GM21367 (cell line): ENCODE results near the gene PCOLCE2.

Experiments used
- ATAC-seq: cut with Tn5 transposase; IDR thresholded peaks from one replicate; pipeline ENCODE4 v1.9.1; 2021; ENCODE audit not compliant: unreplicated experiment

PCOLCE2 gene

GRCh38 chr3:142817356-142817755 lies 71.5 kb downstream of the PCOLCE2 start:
- ATAC-seq, result no peak

- ATAC-seq, result no peak
Measured at GRCh38 chr3:142815803-142816202, 73.1 kb downstream of the PCOLCE2 start.

GRCh38 chr3:142809259-142809658 lies 79.6 kb downstream of the PCOLCE2 start:
- ATAC-seq, result no peak

GRCh38 chr3:142808103-142808917 lies 80.6 kb downstream of the PCOLCE2 start:
- ATAC-seq, result no peak

- ATAC-seq, result no peak
Measured at GRCh38 chr3:142802891-142803290, 86.0 kb downstream of the PCOLCE2 start.

- ATAC-seq, result no peak
Measured at GRCh38 chr3:142801746-142802145, 87.1 kb downstream of the PCOLCE2 start.

- ATAC-seq, result no peak
Measured at GRCh38 chr3:142796823-142797222, 92.1 kb downstream of the PCOLCE2 start.

GRCh38 chr3:142795332-142795731 lies 93.6 kb downstream of the PCOLCE2 start:
- no peak for ATAC-seq

- no peak for ATAC-seq
Measured at GRCh38 chr3:142794508-142794907, 94.4 kb downstream of the PCOLCE2 start.

- no peak for ATAC-seq
Measured at GRCh38 chr3:142787719-142788118, 101.2 kb downstream of the PCOLCE2 start.

- no peak for ATAC-seq
Measured at GRCh38 chr3:142785996-142786395, 102.9 kb downstream of the PCOLCE2 start.

GRCh38 chr3:142784228-142784627 lies 104.7 kb downstream of the PCOLCE2 start:
- ATAC-seq, result no peak

- ATAC-seq, result no peak
Measured at GRCh38 chr3:142782616-142783015, 106.3 kb downstream of the PCOLCE2 start.

- ATAC-seq, result no peak
Measured at GRCh38 chr3:142779591-142779990, 109.3 kb downstream of the PCOLCE2 start.

GRCh38 chr3:142778541-142778940 lies 110.3 kb downstream of the PCOLCE2 start:
- no peak for ATAC-seq

- ATAC-seq, result no peak
Measured at GRCh38 chr3:142777927-142778326, 111.0 kb downstream of the PCOLCE2 start.

GRCh38 chr3:142768338-142768737 lies 120.5 kb downstream of the PCOLCE2 start:
- no peak for ATAC-seq
